Gastroesophageal sphincter (tissue), 3 donors: ENCODE data around the gene AREG.

Experiments used
- EP300 ChIP-seq: sonication (generic); formaldehyde crosslinking; IDR thresholded peaks from one replicate; pipeline ENCODE4 v1.6.1; 2017; ENCODE audit warnings: antibody characterized with exemption, mild to moderate bottlenecking
- POLR2A ChIP-seq, 2 donors: fragments of 450-650 bp; IDR thresholded peaks; one replicate each; pipeline ENCODE4 v1.6.1; 2017; ENCODE audit warnings: antibody characterized with exemption in 2 of 2, mild to moderate bottlenecking in 2 of 2, moderate library complexity in 1 of 2
- TF ChIP-seq, protein P1 (sequence below), 4 experiments: fragments of 200-600 bp in 2 of 4; fragments of 450-650 bp in 2 of 4; sonication (generic) in 1 of 4; IDR thresholded peaks; one replicate each; pipeline ENCODE4 v1.5.1; 2017 to 2019; ENCODE audit warnings: antibody characterized with exemption in 4 of 4, mild to moderate bottlenecking in 2 of 4, moderate library complexity in 2 of 4

- no peak for TF ChIP-seq POLR2A (IDR thresholded peaks at IDR 0.05)
- TF ChIP-seq, protein P1, sequence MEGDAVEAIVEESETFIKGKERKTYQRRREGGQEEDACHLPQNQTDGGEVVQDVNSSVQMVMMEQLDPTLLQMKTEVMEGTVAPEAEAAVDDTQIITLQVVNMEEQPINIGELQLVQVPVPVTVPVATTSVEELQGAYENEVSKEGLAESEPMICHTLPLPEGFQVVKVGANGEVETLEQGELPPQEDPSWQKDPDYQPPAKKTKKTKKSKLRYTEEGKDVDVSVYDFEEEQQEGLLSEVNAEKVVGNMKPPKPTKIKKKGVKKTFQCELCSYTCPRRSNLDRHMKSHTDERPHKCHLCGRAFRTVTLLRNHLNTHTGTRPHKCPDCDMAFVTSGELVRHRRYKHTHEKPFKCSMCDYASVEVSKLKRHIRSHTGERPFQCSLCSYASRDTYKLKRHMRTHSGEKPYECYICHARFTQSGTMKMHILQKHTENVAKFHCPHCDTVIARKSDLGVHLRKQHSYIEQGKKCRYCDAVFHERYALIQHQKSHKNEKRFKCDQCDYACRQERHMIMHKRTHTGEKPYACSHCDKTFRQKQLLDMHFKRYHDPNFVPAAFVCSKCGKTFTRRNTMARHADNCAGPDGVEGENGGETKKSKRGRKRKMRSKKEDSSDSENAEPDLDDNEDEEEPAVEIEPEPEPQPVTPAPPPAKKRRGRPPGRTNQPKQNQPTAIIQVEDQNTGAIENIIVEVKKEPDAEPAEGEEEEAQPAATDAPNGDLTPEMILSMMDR (IDR thresholded peaks at IDR 0.05): no peak
- TF ChIP-seq EP300: no peak
Observed at GRCh38 chr4:74453037-74453635, 8.2 kb downstream of the AREG start.
